ENCODE measurements around the gene AQP3. TPM values are rescaled to one million over a fixed set of nuclear protein-coding genes. Genes with fewer than 3 reads are reported as not detected.

AQP3 gene
- total and polyA plus RNA-seq, 9 of the 15 experiments (the other 6 are each of a cell fraction or from before 2014, with no cell fraction given): 4.2 to 31.5 (median 17.6) TPM

GRCh38 chr9:33416996-33417395 lies 30.4 kb downstream of the AQP3 start:
- Histone ChIP-seq H3K9ac (ENCODE audit: insufficient read depth in 1 of 2, low read depth in 2 of 2, low read length in 2 of 2) (no peak overlapping the region), H3K9me3 (replicated peaks; ENCODE audit: control insufficient read depth, insufficient read depth, low read depth, low read length) (no peaks in the 10 kb centered on the region), H4K20me1 (replicated peaks; ENCODE audit: control insufficient read depth, insufficient read depth, low read length) (no peaks in the 10 kb centered on the region), H3K9me1 (ENCODE audit: control insufficient read depth, insufficient read depth, low read length) (no peaks in the 10 kb centered on the region), H3K27ac (ENCODE audit: extremely low read depth, low read depth, low read length) (no peak overlapping the region), H3K4me2 (ENCODE audit: insufficient read depth, low read length) (no peak overlapping the region), H3K79me2 (ENCODE audit: control insufficient read depth, insufficient read depth, low read length) (no peaks in the 10 kb centered on the region), H3K4me1 (replicated peaks in 1 of 2; ENCODE audit: control insufficient read depth in 2 of 2, insufficient read depth in 2 of 2, low read length in 2 of 2) (peaks cover 19 to 32% of the 10 kb centered on the region in 2 experiments; a peak in 4 of 5 replicates), H3K27me3 (ENCODE audit: control insufficient read depth in 2 of 2, insufficient read depth in 2 of 2, low read length in 2 of 2) (no peaks in the 10 kb centered on the region), H3K4me3 (no peak overlapping the region), H3K36me3 (ENCODE audit: control insufficient read depth, insufficient read depth, low read length) (no peaks in the 10 kb centered on the region), H2AFZ (ENCODE audit: low read depth, low read length) (no peak overlapping the region)
- in situ Hi-C loops (cut with MboI): no loop called here
- no peak for TF ChIP-seq SUPT5H (IDR thresholded peaks at IDR 0.05)
- no peak for TF ChIP-seq CBFA2T3 (IDR thresholded peaks at IDR 0.05)
- no peak for TF ChIP-seq ZNF644 (tag; IDR thresholded peaks at IDR 0.05; ENCODE audit: low read depth)
- no peak for TF ChIP-seq ELF2 (CRISPR knock-in tag; IDR thresholded peaks at IDR 0.05)
- TF ChIP-seq NFRKB (IDR thresholded peaks at IDR 0.05; ENCODE audit: low read depth): no peak
- no peak for TF ChIP-seq MED1 (CRISPR knock-in tag; IDR thresholded peaks at IDR 0.05; ENCODE audit: borderline replicate concordance)
- TF ChIP-seq ZFX (CRISPR knock-in tag; IDR thresholded peaks at IDR 0.05): no peak
- TF ChIP-seq CBX2 (IDR thresholded peaks at IDR 0.05; ENCODE audit: insufficient read depth, low read length, poor library complexity, severe bottlenecking): no peak
- no peak for TF ChIP-seq ILK (tag; IDR thresholded peaks at IDR 0.05; ENCODE audit: borderline replicate concordance, low read depth)
- TF ChIP-seq ZNF584 (CRISPR knock-in tag; IDR thresholded peaks at IDR 0.05; ENCODE audit: low read depth): no peak
- TF ChIP-seq SMAD3 (CRISPR knock-in tag; conservative IDR thresholded peaks at IDR 0.05): no peak
- no peak for TF ChIP-seq HNRNPL (IDR thresholded peaks at IDR 0.05; ENCODE audit: low read depth, low read length)
- no peak for TF ChIP-seq STAT5B (CRISPR knock-in tag; IDR thresholded peaks at IDR 0.05)
- no peak for TF ChIP-seq BDP1 (IDR thresholded peaks at IDR 0.05; ENCODE audit: insufficient read depth, insufficient read length)
- no peak for TF ChIP-seq ZNF324 (CRISPR knock-in tag; IDR thresholded peaks at IDR 0.05)
- TF ChIP-seq, protein P1, sequence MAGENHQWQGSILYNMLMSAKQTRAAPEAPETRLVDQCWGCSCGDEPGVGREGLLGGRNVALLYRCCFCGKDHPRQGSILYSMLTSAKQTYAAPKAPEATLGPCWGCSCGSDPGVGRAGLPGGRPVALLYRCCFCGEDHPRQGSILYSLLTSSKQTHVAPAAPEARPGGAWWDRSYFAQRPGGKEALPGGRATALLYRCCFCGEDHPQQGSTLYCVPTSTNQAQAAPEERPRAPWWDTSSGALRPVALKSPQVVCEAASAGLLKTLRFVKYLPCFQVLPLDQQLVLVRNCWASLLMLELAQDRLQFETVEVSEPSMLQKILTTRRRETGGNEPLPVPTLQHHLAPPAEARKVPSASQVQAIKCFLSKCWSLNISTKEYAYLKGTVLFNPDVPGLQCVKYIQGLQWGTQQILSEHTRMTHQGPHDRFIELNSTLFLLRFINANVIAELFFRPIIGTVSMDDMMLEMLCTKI (IDR thresholded peaks at IDR 0.05; ENCODE audit: partially characterized antibody): no peak
- TF ChIP-seq POLR3A (IDR thresholded peaks at IDR 0.05; ENCODE audit: borderline replicate concordance, extremely low read depth, insufficient read depth, insufficient read length): no peak
- TF ChIP-seq TCFL5 (CRISPR knock-in tag; conservative IDR thresholded peaks at IDR 0.05): no peak
- TF ChIP-seq MEIS2 (IDR thresholded peaks at IDR 0.05; ENCODE audit: partially characterized antibody): no peak
- no peak for TF ChIP-seq CXXC5 (CRISPR knock-in tag; IDR thresholded peaks at IDR 0.05)
- DNase-seq (ENCODE audit: extremely low read depth in 1 of 4, low spot score in 3 of 4): no peak
- ChIA-PET POLR2A (no interaction called here), CTCF (ENCODE audit: low intra/inter-chr PET ratio) (interaction anchor here (0.6 kb wide), 1 partner anchor 835 kb away, joined by 3 read pairs; no protein-coding TSS in a partner anchor)
- intact Hi-C loops (cut with micrococcal nuclease): loop anchor here (5.0 kb wide), 1 partner anchor 35 kb away; no protein-coding TSS in a partner anchor
- BruUV-seq (replicated peaks): no TSS peak
- FAIRE-seq: no peak
- ATAC-seq: no peak
- 17% methylated on average over 3 of the region's 5 CpGs for WGBS (ENCODE audit: insufficient coverage, low coverage, missing lambda C conversion rate)

Data from K562 (cell line).